GM23338 (cell line): ENCODE data around the gene SH3RF2.

ENCODE experiments used
- CREB1 ChIP-seq: fragments of 250-450 bp; sonication (Bioruptor Pico); IDR thresholded peaks from 2 replicates; pipeline ENCODE4 v1.5.0; 2020; ENCODE audit warnings: low read depth, mild to moderate bottlenecking, moderate library complexity
- CTCF ChIP-seq, 2 experiments: fragments of 200-600 bp in 1 of 2; sonication (generic) in 1 of 2; conservative IDR thresholded peaks; 2 replicates each; pipeline versions ENCODE4 v1.5.1 to v1.6.1; 2016 to 2017; ENCODE audit warnings: antibody characterized with exemption in 2 of 2, low read depth in 2 of 2, mild to moderate bottlenecking in 2 of 2, moderate library complexity in 1 of 2
- ETS1 ChIP-seq: IDR thresholded peaks from 2 replicates; pipeline ENCODE4 v1.6.1; 2016; ENCODE audit warnings: antibody characterized with exemption
- EZH2 ChIP-seq: fragments of 200-600 bp; sonication (generic); IDR thresholded peaks from one replicate; pipeline ENCODE4 v1.8.0; 2017; ENCODE audit warnings: antibody characterized with exemption, mild to moderate bottlenecking, low read depth; ENCODE audit not compliant: unreplicated experiment
- EZH2phosphoT487 ChIP-seq: fragments of 200-600 bp; sonication (generic); IDR thresholded peaks from one replicate; pipeline ENCODE4 v1.8.1; 2018; ENCODE audit warnings: antibody characterized with exemption; ENCODE audit not compliant: unreplicated experiment
- JUNB ChIP-seq: IDR thresholded peaks from one replicate; pipeline ENCODE4 v1.6.1; 2016; ENCODE audit warnings: antibody characterized with exemption; ENCODE audit not compliant: unreplicated experiment
- NANOG ChIP-seq: IDR thresholded peaks from 2 replicates; pipeline ENCODE4 v1.6.1; 2016; ENCODE audit warnings: antibody characterized with exemption, borderline replicate concordance
- POLR2AphosphoS5 ChIP-seq: IDR thresholded peaks from 2 replicates; pipeline ENCODE4 v1.6.1; 2016; ENCODE audit warnings: antibody characterized with exemption, low read depth
- STAT1 ChIP-seq: IDR thresholded peaks from one replicate; pipeline ENCODE4 v1.6.1; 2016; ENCODE audit warnings: antibody characterized with exemption; ENCODE audit not compliant: unreplicated experiment
- ZNF331 ChIP-seq: fragments of 250-450 bp; sonication (Bioruptor Pico); IDR thresholded peaks from 2 replicates; pipeline ENCODE4 v1.5.0; 2020; ENCODE audit warnings: low read depth, mild to moderate bottlenecking, moderate library complexity
- TF ChIP-seq, protein P1 (sequence below): IDR thresholded peaks from one replicate; pipeline ENCODE4 v1.6.1; 2018; ENCODE audit warnings: antibody characterized with exemption; ENCODE audit not compliant: unreplicated experiment

- TF ChIP-seq, protein P1, sequence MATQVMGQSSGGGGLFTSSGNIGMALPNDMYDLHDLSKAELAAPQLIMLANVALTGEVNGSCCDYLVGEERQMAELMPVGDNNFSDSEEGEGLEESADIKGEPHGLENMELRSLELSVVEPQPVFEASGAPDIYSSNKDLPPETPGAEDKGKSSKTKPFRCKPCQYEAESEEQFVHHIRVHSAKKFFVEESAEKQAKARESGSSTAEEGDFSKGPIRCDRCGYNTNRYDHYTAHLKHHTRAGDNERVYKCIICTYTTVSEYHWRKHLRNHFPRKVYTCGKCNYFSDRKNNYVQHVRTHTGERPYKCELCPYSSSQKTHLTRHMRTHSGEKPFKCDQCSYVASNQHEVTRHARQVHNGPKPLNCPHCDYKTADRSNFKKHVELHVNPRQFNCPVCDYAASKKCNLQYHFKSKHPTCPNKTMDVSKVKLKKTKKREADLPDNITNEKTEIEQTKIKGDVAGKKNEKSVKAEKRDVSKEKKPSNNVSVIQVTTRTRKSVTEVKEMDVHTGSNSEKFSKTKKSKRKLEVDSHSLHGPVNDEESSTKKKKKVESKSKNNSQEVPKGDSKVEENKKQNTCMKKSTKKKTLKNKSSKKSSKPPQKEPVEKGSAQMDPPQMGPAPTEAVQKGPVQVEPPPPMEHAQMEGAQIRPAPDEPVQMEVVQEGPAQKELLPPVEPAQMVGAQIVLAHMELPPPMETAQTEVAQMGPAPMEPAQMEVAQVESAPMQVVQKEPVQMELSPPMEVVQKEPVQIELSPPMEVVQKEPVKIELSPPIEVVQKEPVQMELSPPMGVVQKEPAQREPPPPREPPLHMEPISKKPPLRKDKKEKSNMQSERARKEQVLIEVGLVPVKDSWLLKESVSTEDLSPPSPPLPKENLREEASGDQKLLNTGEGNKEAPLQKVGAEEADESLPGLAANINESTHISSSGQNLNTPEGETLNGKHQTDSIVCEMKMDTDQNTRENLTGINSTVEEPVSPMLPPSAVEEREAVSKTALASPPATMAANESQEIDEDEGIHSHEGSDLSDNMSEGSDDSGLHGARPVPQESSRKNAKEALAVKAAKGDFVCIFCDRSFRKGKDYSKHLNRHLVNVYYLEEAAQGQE = no peak
- TF ChIP-seq POLR2AphosphoS5 (no peak), ZNF331 (no peak), ETS1 (no peak), CTCF (conservative IDR thresholded peaks at IDR 0.05; ENCODE audit: low read depth in 2 of 2) (no peak), EZH2 (no peak), EZH2phosphoT487 (no peak), JUNB (no peak), STAT1 (no peak), NANOG (no peak), CREB1 (CRISPR knock-in tag) (no peak)
Observed at GRCh38 chr5:145918397-145918796, 18.0 kb upstream of the SH3RF2 start.
